ENCODE results near the gene DGKQ. TPM values are rescaled to one million over a fixed set of nuclear protein-coding genes. Genes with fewer than 3 reads are reported as not detected.

Gene DGKQ
- total RNA-seq, 1 donor from 2014 or later = 17.9 TPM

- Histone ChIP-seq H3K36me3 (ENCODE audit: control insufficient read depth, insufficient read depth, low read length) (peaks cover 23% of the 10 kb centered on the region), H3K4me3 (ENCODE audit: low read depth, low read length) (no peak overlapping the region), H3K27me3 (ENCODE audit: control insufficient read depth, insufficient read depth, low read length) (no peaks in the 10 kb centered on the region)
- FAIRE-seq = no peak
- no peak for TF ChIP-seq CTCF (IDR thresholded peaks at IDR 0.05; ENCODE audit: insufficient read depth, low read length, severe bottlenecking)
- DNase-seq (ENCODE audit: low read depth) = no peak
Observed at GRCh38 chr4:963276-964225, 9.8 kb downstream of the DGKQ start.

GRCh38 chr4:962231-963208 is 10.8 kb downstream of the DGKQ start:
- Histone ChIP-seq H3K4me3 (ENCODE audit: low read depth, low read length) (no peak overlapping the region), H3K27me3 (ENCODE audit: control insufficient read depth, insufficient read depth, low read length) (no peaks in the 10 kb centered on the region), H3K36me3 (ENCODE audit: control insufficient read depth, insufficient read depth, low read length) (peaks cover 22% of the 10 kb centered on the region)
- TF ChIP-seq CTCF (IDR thresholded peaks at IDR 0.05; ENCODE audit: insufficient read depth, low read length, severe bottlenecking) = no peak
- DNase-seq (ENCODE audit: low read depth) = no peak
- no peak for FAIRE-seq

- no peak overlapping the region for H3K4me3 ChIP-seq (ENCODE audit: low read depth, low read length)
- no peak for TF ChIP-seq CTCF (IDR thresholded peaks at IDR 0.05; ENCODE audit: insufficient read depth, low read length, severe bottlenecking)
- H3K27me3 ChIP-seq (ENCODE audit: control insufficient read depth, insufficient read depth, low read length) = no peaks in the 10 kb centered on the region
- FAIRE-seq (no peak), DNase-seq (ENCODE audit: low read depth) (no peak)
- peaks cover 19% of the 10 kb centered on the region for H3K36me3 ChIP-seq (ENCODE audit: control insufficient read depth, insufficient read depth, low read length)
Observed at GRCh38 chr4:961351-962230, 11.8 kb downstream of the DGKQ start.

- no peaks in the 10 kb centered on the region for H3K27me3 ChIP-seq (ENCODE audit: control insufficient read depth, insufficient read depth, low read length)
- H3K36me3 ChIP-seq (ENCODE audit: control insufficient read depth, insufficient read depth, low read length) = peaks cover 16% of the 10 kb centered on the region
- no peak for FAIRE-seq
- H3K4me3 ChIP-seq (ENCODE audit: low read depth, low read length) = no peak overlapping the region
- no peak for DNase-seq (ENCODE audit: low read depth)
- no peak for TF ChIP-seq CTCF (IDR thresholded peaks at IDR 0.05; ENCODE audit: insufficient read depth, low read length, severe bottlenecking)
Observed at GRCh38 chr4:960636-961350, 12.6 kb downstream of the DGKQ start.

Data from bronchial epithelial cell (primary cell).